A549 (cell line): ENCODE measurements around the gene SBF2. TPM values are rescaled to one million over a fixed set of nuclear protein-coding genes. Genes with fewer than 3 reads are reported as not detected.
A peak's percentile ranks its signal among the peaks of the same experiment; 100 is the strongest.

Source experiments
- ATAC-seq, 2 experiments: fragments of 200-7000 bp in 1 of 2; fragments of >200 bp in 1 of 2; cut with Nextera tagmentation in 1 of 2; cut with Tn5 transposase in 1 of 2; 3 replicates each; pipeline versions ENCODE4 v1.8.0 to v1.9.1; 2018 to 2020; ENCODE audit warnings: mild to moderate bottlenecking in 1 of 2, moderate library complexity in 1 of 2
- CTCF ChIA-PET: fragments of 300-600 bp; sonication (Branson Sonifier 250); formaldehyde crosslinking; extraction: SDS; loops from one replicate; lab custom pipeline; 2021; ENCODE audit warnings: antibody characterized with exemption, inconsistent platforms; lab: Yijun Ruan, JAX
- POLR2A ChIA-PET: fragments of 350-600 bp; formaldehyde crosslinking; extraction: SDS; loops from one replicate; lab custom pipeline; 2021; ENCODE audit warnings: antibody characterized with exemption, inconsistent platforms; lab: Yijun Ruan, JAX
- DNase-seq, 2 experiments: peaks; one replicate each; pipeline versions ENCODE4 v3.0.0 to v3.0.0-alpha.2; 2011 to 2016; ENCODE audit warnings: low read depth in 1 of 2, low spot score in 1 of 2
- FAIRE-seq: peaks from 2 replicates; lab custom pipeline; 2011; peaks lifted over from hg19 to GRCh38; lab: Jason Lieb, UNC
- H3K27ac ChIP-seq, 2 experiments: fragments of >200 bp; sonication (Bioruptor Twin); formaldehyde crosslinking; 3 replicates each; pipeline ENCODE4 v1.5.1; 2016 to 2017
- H3K4me1 ChIP-seq: fragments of >200 bp; sonication (Bioruptor Twin); formaldehyde crosslinking; 3 replicates; pipeline ENCODE4 v1.6.1; 2016
- H3K4me2 ChIP-seq: fragments of >200 bp; sonication (Bioruptor Twin); formaldehyde crosslinking; 3 replicates; pipeline ENCODE4 v1.6.1; 2016
- H3K4me3 ChIP-seq: fragments of >200 bp; sonication (Bioruptor Twin); formaldehyde crosslinking; 3 replicates; pipeline ENCODE4 v1.5.1; 2016
- H3K9me3 ChIP-seq: fragments of >200 bp; sonication (Bioruptor Twin); formaldehyde crosslinking; 3 replicates; pipeline ENCODE4 v1.6.1; 2016
- BCL3 ChIP-seq: fragments of >200 bp; sonication (Bioruptor Twin); formaldehyde crosslinking; IDR thresholded peaks from 3 replicates; pipeline ENCODE4 v1.6.1; 2016
- CBX2 ChIP-seq: fragments of 200-600 bp; sonication (generic); IDR thresholded peaks from 2 replicates; pipeline ENCODE4 v1.6.1; 2016; ENCODE audit warnings: low read depth, mild to moderate bottlenecking, borderline replicate concordance
- CEBPB ChIP-seq, 2 experiments: fragments of >200 bp in 1 of 2; sonication (Bioruptor Twin) in 1 of 2; formaldehyde crosslinking in 1 of 2; IDR thresholded peaks; 2 replicates each; pipeline ENCODE4 v1.6.1; 2012 to 2016
- CHD2 ChIP-seq: fragments of 150-350 bp; IDR thresholded peaks from 2 replicates; pipeline ENCODE4 v1.6.1; 2014; ENCODE audit warnings: low read length; ENCODE audit not compliant: partially characterized antibody
- EHMT2 ChIP-seq: fragments of 200-600 bp; sonication (generic); IDR thresholded peaks from 2 replicates; pipeline ENCODE4 v1.6.1; 2016; ENCODE audit warnings: antibody characterized with exemption, low read depth, mild to moderate bottlenecking, moderate library complexity
- FOSL2 ChIP-seq, 2 experiments: fragments of 450-650 bp in 1 of 2; fragments of >200 bp in 1 of 2; sonication (Bioruptor Twin) in 1 of 2; formaldehyde crosslinking; IDR thresholded peaks; 2 replicates each; pipeline versions ENCODE4 v1.5.0 to v1.6.1; 2016 to 2020; ENCODE audit warnings: mild to moderate bottlenecking in 1 of 2, moderate library complexity in 1 of 2
- HES2 ChIP-seq: fragments of >200 bp; sonication (Bioruptor Twin); formaldehyde crosslinking; IDR thresholded peaks from 2 replicates; pipeline ENCODE4 v1.6.1; 2016
- HMGXB4 ChIP-seq: fragments of 250-450 bp; sonication (Bioruptor Pico); IDR thresholded peaks from 2 replicates; pipeline ENCODE4 v1.5.0; 2021; ENCODE audit warnings: mild to moderate bottlenecking, moderate library complexity, borderline replicate concordance
- HOXB5 ChIP-seq: fragments of 250-450 bp; sonication (Bioruptor Pico); IDR thresholded peaks from 2 replicates; pipeline ENCODE4 v1.5.0; 2020; ENCODE audit warnings: mild to moderate bottlenecking, moderate library complexity
- JUN ChIP-seq, 2 experiments: fragments of >200 bp; sonication (Bioruptor Twin); formaldehyde crosslinking; IDR thresholded peaks; 2 replicates in 1 of 2; 3 replicates in 1 of 2; pipeline ENCODE4 v1.6.1; 2016 to 2017
- JUNB ChIP-seq: fragments of >200 bp; sonication (Bioruptor Twin); formaldehyde crosslinking; IDR thresholded peaks from 2 replicates; pipeline ENCODE4 v1.6.1; 2016
- MAX ChIP-seq: IDR thresholded peaks from 2 replicates; pipeline ENCODE4 v1.6.1; 2012
- MYC ChIP-seq: IDR thresholded peaks from 2 replicates; pipeline ENCODE4 v1.6.1; 2012; ENCODE audit warnings: mild to moderate bottlenecking, inconsistent platforms, low read length, improper control_type of control experiment, borderline replicate concordance
- NFE2L2 ChIP-seq: fragments of 150-350 bp; conservative IDR thresholded peaks from 2 replicates; pipeline ENCODE4 v1.6.1; 2014; ENCODE audit warnings: low read length
- RAD21 ChIP-seq, 2 experiments: fragments of >200 bp in 1 of 2; sonication (Bioruptor Twin) in 1 of 2; formaldehyde crosslinking in 1 of 2; IDR thresholded peaks in 1 of 2; conservative IDR thresholded peaks in 1 of 2; 2 replicates in 1 of 2; 3 replicates in 1 of 2; pipeline ENCODE4 v1.6.1; 2012 to 2018; ENCODE audit warnings: inconsistent platforms in 1 of 2
- RARB ChIP-seq: fragments of 250-450 bp; sonication (Bioruptor Pico); IDR thresholded peaks from 2 replicates; pipeline ENCODE4 v1.8.0; 2021; ENCODE audit warnings: mild to moderate bottlenecking, moderate library complexity
- SMC3 ChIP-seq: fragments of >200 bp; sonication (Bioruptor Twin); formaldehyde crosslinking; IDR thresholded peaks from 3 replicates; pipeline ENCODE4 v1.6.1; 2018; ENCODE audit warnings: inconsistent platforms
- ZFP36 ChIP-seq: fragments of 450-650 bp; IDR thresholded peaks from 2 replicates; pipeline ENCODE4 v1.6.1; 2014; ENCODE audit warnings: borderline replicate concordance; ENCODE audit not compliant: partially characterized antibody
- ZNF302 ChIP-seq: fragments of 250-450 bp; sonication (Bioruptor Pico); IDR thresholded peaks from 2 replicates; pipeline ENCODE4 v1.9.0; 2021; ENCODE audit warnings: inconsistent platforms, mild to moderate bottlenecking, moderate library complexity
- WGBS: methylation state at CpG from one replicate; pipeline ENCODE4 v1.1.6; 2017; ENCODE audit errors: missing lambda C conversion rate; 5-methylcytosine and 5-hydroxymethylcytosine counted together
- polyA plus RNA-seq, 4 experiments: library from polyadenylated mRNA; depleted of rRNA in 3 of 4; stranded (reverse); fragments of >200 nt; fragmentation: RNase III in 1 of 4; extraction: RNeasy Plus Mini Kit Qiagen cat#74134 plus additional on column Dnase treatment in 1 of 4; gene quantifications; 2 replicates in 3 of 4; 3 replicates in 1 of 4; pipeline ENCODE4 v1.2.3, GENCODE V29; 2011 to 2017

SBF2 gene
- polyA plus RNA-seq, 2 of the 4 experiments (the other 2 are of a cell fraction) = 11.1 to 49.6 TPM

- DNase-seq (no peak), ATAC-seq (peak in 1 of 2 experiments; percentile 57; a peak in 3 of 6 replicates), FAIRE-seq (no peak)
- H3K4me2 ChIP-seq = peak overlapping the region; percentile 47
- ChIA-PET POLR2A (no interaction called here), CTCF (interaction anchor here (1.4 to 3.1 kb wide), 2 partner anchors 31 to 45 kb away, joined by 3 to 12 read pairs; no protein-coding TSS in a partner anchor)
- H3K4me1 ChIP-seq = peaks cover 42% of the 10 kb centered on the region
- TF ChIP-seq CEBPB (IDR thresholded peaks at IDR 0.05) = peak in 1 of 2 experiments; percentile 71; a peak in 1 of 4 replicates
- TF ChIP-seq EHMT2 = no peak
- TF ChIP-seq JUN (IDR thresholded peaks at IDR 0.05) = no peak
- no peaks in the 10 kb centered on the region for H3K9me3 ChIP-seq
- peak overlapping the region; percentile 75 to 79 for H3K27ac ChIP-seq
- no peak overlapping the region for H3K4me3 ChIP-seq
- 54% methylated on average over 5 of the region's 5 CpGs for WGBS
Measured at GRCh38 chr11:9803685-9804418, 490.2 kb downstream of the SBF2 start.

- 44% methylated on average over 3 of the region's 3 CpGs for WGBS
- no peak for FAIRE-seq
Measured at GRCh38 chr11:9802291-9802861, 491.6 kb downstream of the SBF2 start.

GRCh38 chr11:9799886-9800285, 494.1 kb downstream of the SBF2 start:
- Histone ChIP-seq H3K4me2 (no peak overlapping the region), H3K27ac (peak overlapping the region in 1 of 2 experiments; percentile 10; a peak in 1 of 6 replicates), H3K4me1 (peaks cover 42% of the 10 kb centered on the region), H3K9me3 (no peaks in the 10 kb centered on the region), H3K4me3 (no peak overlapping the region)
- DNase-seq (no peak), ATAC-seq (no peak), FAIRE-seq (no peak)
- TF ChIP-seq JUNB (no peak), BCL3 (no peak), ZNF302 (CRISPR knock-in tag) (no peak), NFE2L2 (no peak), HMGXB4 (CRISPR knock-in tag) (no peak), ZFP36 (no peak), CBX2 (no peak), CHD2 (no peak), SMC3 (no peak), HES2 (no peak), RAD21 (conservative IDR thresholded peaks at IDR 0.05 in 1 of 2, IDR thresholded peaks at IDR 0.05 in 1 of 2) (no peak), MYC (no peak), FOSL2 (IDR thresholded peaks at IDR 0.05) (no peak), FOSL2 (CRISPR knock-in tag; IDR thresholded peaks at IDR 0.05) (no peak), RARB (CRISPR knock-in tag) (no peak), HOXB5 (no peak)
- 84% methylated on average over 3 of the region's 3 CpGs for WGBS
- ChIA-PET POLR2A (no interaction called here), CTCF (no interaction called here)

More at GRCh38 chr11:9802291-9802861, 491.6 kb downstream of the SBF2 start:
- Histone ChIP-seq H3K4me1 (peaks cover 42% of the 10 kb centered on the region), H3K27ac (peak overlapping the region; percentile 75 to 86), H3K4me2 (peak overlapping the region; percentile 51), H3K9me3 (no peaks in the 10 kb centered on the region), H3K4me3 (no peak overlapping the region)
- ATAC-seq (peak in 1 of 2 experiments; percentile 33; a peak in 2 of 6 replicates), DNase-seq (no peak)
- CTCF ChIA-PET = interaction anchor here (1.1 to 3.1 kb wide), 4 partner anchors 9 to 170 kb away, joined by 3 to 12 read pairs (median 3); no protein-coding TSS in a partner anchor
- TF ChIP-seq MAX (0 out of 2 replicates have a peak, but pooled peaks have one; percentile 19), CEBPB (IDR thresholded peaks at IDR 0.05) (peak in 1 of 2 experiments; percentile 9; a peak in 1 of 4 replicates), EHMT2 (no peak)
- POLR2A ChIA-PET = no interaction called here
